ENCODE measurements around the gene LRRC8E. TPM values are rescaled to one million over a fixed set of nuclear protein-coding genes. Genes with fewer than 3 reads are reported as not detected.

LRRC8E gene
- total RNA-seq, 1 experiment from 2014 or later = 24.1 TPM

DNA sequence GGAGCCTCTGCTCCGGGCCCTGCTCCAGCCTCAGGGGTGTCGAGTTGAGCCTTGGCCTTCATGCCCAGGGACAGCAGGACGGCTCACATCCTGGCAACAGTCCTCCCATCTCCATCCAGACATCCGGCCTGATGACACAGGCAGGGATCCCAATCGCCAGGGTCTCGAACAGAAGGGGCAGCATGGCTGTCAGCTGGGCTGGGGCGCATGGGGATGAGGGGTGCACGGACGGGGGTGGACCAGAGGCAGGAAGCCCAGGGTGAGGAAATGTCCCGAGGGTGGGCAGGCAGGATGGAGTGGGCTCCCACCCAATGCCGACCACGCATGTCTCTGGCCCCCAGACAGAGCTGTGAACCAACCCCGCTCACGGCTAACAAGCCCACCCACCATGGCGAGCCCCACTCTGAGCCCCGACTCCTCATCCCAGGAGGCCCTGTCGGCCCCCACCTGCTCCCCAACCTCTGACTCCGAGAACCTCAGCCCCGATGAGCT, 42.1 kb upstream of the LRRC8E start:
- POLR2A ChIA-PET (ENCODE audit: unreplicated experiment) = no interaction called here
- BruUV-seq (replicated peaks) = no TSS peak
- no peaks in the 10 kb centered on the region for H3K9me3 ChIP-seq (ENCODE audit: insufficient read depth, low read depth)
- peaks cover 5% of the 10 kb centered on the region; the same call in 1 of the 2 replicates for H3K4me1 ChIP-seq (replicated peaks; ENCODE audit: insufficient read depth)
- H3K9me2 ChIP-seq (ENCODE audit: insufficient read depth) = no peaks in the 10 kb centered on the region
- TF ChIP-seq EZH2 (IDR thresholded peaks at IDR 0.05; ENCODE audit: low read depth) = no peak
- TF ChIP-seq, protein P1, sequence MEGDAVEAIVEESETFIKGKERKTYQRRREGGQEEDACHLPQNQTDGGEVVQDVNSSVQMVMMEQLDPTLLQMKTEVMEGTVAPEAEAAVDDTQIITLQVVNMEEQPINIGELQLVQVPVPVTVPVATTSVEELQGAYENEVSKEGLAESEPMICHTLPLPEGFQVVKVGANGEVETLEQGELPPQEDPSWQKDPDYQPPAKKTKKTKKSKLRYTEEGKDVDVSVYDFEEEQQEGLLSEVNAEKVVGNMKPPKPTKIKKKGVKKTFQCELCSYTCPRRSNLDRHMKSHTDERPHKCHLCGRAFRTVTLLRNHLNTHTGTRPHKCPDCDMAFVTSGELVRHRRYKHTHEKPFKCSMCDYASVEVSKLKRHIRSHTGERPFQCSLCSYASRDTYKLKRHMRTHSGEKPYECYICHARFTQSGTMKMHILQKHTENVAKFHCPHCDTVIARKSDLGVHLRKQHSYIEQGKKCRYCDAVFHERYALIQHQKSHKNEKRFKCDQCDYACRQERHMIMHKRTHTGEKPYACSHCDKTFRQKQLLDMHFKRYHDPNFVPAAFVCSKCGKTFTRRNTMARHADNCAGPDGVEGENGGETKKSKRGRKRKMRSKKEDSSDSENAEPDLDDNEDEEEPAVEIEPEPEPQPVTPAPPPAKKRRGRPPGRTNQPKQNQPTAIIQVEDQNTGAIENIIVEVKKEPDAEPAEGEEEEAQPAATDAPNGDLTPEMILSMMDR (conservative IDR thresholded peaks at IDR 0.05) = no peak
- no peaks in the 10 kb centered on the region for H3K79me2 ChIP-seq (ENCODE audit: low read depth)
- H3K27me3 ChIP-seq (ENCODE audit: insufficient read depth, low read depth) = no peaks in the 10 kb centered on the region
- H3K4me2 ChIP-seq = no peak overlapping the region
- no peaks in the 10 kb centered on the region for H3K36me3 ChIP-seq (ENCODE audit: low read depth)
- DNase-seq = no peak
- intact Hi-C loops (cut with micrococcal nuclease; ENCODE audit: unreplicated experiment) = no loop called here
- no peak overlapping the region for H2AFZ ChIP-seq
- no peaks in the 10 kb centered on the region for H4K20me1 ChIP-seq (ENCODE audit: insufficient read depth)
- no peak overlapping the region for H3K4me3 ChIP-seq
- no peak overlapping the region for H3K27ac ChIP-seq
- CTCF ChIA-PET = no interaction called here
- H3F3A ChIP-seq (ENCODE audit: insufficient read depth, low read depth) = peaks cover 32% of the 10 kb centered on the region

DNA sequence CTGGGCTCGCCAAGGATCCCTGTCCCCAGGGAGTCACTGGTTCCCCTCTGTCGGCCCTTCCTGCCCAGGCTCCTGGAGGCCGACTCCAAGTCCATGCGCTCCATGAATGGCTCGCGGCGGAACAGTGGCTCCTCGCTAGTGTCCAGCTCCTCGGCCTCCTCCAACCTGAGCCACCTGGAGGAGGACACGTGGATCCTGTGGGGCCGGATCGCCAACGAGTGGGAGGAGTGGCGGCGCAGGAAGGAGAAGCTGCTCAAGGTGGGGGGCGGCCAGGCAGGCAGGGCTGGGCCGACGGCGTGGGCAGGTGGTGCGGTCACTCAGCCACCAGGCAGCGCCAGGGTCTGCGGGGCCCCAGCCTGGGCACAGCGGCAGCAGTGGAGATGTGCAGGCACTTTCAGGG, 40.6 kb upstream of the LRRC8E start:
- no peaks in the 10 kb centered on the region for H4K20me1 ChIP-seq (ENCODE audit: insufficient read depth)
- H2AFZ ChIP-seq = no peak overlapping the region
- no peaks in the 10 kb centered on the region for H3K79me2 ChIP-seq (ENCODE audit: low read depth)
- intact Hi-C loops (cut with micrococcal nuclease; ENCODE audit: unreplicated experiment) = no loop called here
- CTCF ChIA-PET = no interaction called here
- H3K27me3 ChIP-seq (ENCODE audit: insufficient read depth, low read depth) = no peaks in the 10 kb centered on the region
- H3K36me3 ChIP-seq (ENCODE audit: low read depth) = no peaks in the 10 kb centered on the region
- POLR2A ChIA-PET (ENCODE audit: unreplicated experiment) = no interaction called here
- no peak for DNase-seq
- H3K9me2 ChIP-seq (ENCODE audit: insufficient read depth) = no peaks in the 10 kb centered on the region
- BruUV-seq (replicated peaks) = no TSS peak
- TF ChIP-seq, protein P1 (conservative IDR thresholded peaks at IDR 0.05) = no peak
- TF ChIP-seq EZH2 (IDR thresholded peaks at IDR 0.05; ENCODE audit: low read depth) = no peak
- peaks cover 24% of the 10 kb centered on the region; the same call in 1 of the 2 replicates for H3F3A ChIP-seq (ENCODE audit: insufficient read depth, low read depth)
- H3K4me2 ChIP-seq = no peak overlapping the region
- no peak overlapping the region for H3K4me3 ChIP-seq
- no peak overlapping the region for H3K27ac ChIP-seq
- H3K9me3 ChIP-seq (ENCODE audit: insufficient read depth, low read depth) = no peaks in the 10 kb centered on the region
- H3K4me1 ChIP-seq (replicated peaks; ENCODE audit: insufficient read depth) = peaks cover 5% of the 10 kb centered on the region; the same call in 1 of the 2 replicates

DNA sequence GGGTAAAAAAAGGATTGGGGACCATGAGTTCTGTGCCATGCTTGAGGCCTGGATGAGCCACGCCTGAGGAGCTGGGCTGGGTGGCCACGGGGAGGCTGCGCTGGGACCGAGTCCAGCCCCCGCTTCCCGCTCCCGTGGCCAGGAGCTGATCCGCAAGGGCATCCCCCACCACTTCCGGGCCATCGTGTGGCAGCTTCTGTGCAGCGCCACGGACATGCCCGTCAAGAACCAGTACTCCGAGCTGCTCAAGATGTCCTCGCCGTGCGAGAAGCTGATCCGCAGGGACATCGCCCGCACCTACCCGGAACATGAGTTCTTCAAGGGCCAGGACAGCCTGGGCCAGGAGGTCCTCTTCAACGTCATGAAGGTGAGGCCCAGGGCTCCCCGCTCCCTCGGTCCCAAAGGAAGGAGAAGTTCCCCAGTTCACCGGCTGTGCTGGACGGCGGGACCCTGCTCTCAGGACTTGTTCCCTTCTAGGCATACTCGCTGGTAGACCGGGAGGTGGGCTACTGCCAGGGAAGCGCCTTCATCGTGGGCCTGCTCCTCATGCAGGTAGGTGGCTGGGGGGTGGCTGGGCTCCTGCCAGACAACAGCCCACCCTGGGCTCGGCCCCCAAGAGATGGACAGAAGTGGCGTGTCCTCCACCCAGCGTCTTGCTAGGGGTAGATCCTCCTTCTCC, 39.4 kb upstream of the LRRC8E start:
- H3F3A ChIP-seq (ENCODE audit: insufficient read depth, low read depth) = peaks cover 19% of the 10 kb centered on the region; the same call in 1 of the 2 replicates
- no peaks in the 10 kb centered on the region for H3K79me2 ChIP-seq (ENCODE audit: low read depth)
- no peak for DNase-seq
- H3K36me3 ChIP-seq (ENCODE audit: low read depth) = no peaks in the 10 kb centered on the region
- H3K27me3 ChIP-seq (ENCODE audit: insufficient read depth, low read depth) = no peaks in the 10 kb centered on the region
- H3K4me1 ChIP-seq (replicated peaks; ENCODE audit: insufficient read depth) = peaks cover 14% of the 10 kb centered on the region
- H2AFZ ChIP-seq = no peak overlapping the region
- no peaks in the 10 kb centered on the region for H3K9me3 ChIP-seq (ENCODE audit: insufficient read depth, low read depth)
- H3K4me2 ChIP-seq = no peak overlapping the region
- TF ChIP-seq, protein P1 (conservative IDR thresholded peaks at IDR 0.05) = no peak
- TF ChIP-seq EZH2 (IDR thresholded peaks at IDR 0.05; ENCODE audit: low read depth) = no peak
- intact Hi-C loops (cut with micrococcal nuclease; ENCODE audit: unreplicated experiment) = no loop called here
- no peaks in the 10 kb centered on the region for H4K20me1 ChIP-seq (ENCODE audit: insufficient read depth)
- ChIA-PET CTCF (no interaction called here), POLR2A (ENCODE audit: unreplicated experiment) (no interaction called here)
- no peaks in the 10 kb centered on the region for H3K9me2 ChIP-seq (ENCODE audit: insufficient read depth)
- no TSS peak for BruUV-seq (replicated peaks)
- no peak overlapping the region for H3K4me3 ChIP-seq
- H3K27ac ChIP-seq = no peak overlapping the region
